LNCaP clone FGC (cell line): ENCODE data around the gene ZNF543.
"Not testable (repeated sequence)": the region's sequence is repeated elsewhere in the genome, so short reads cannot be mapped to it uniquely, and the experiment has no call there.

ENCODE experiments used
- DNase-seq: peaks from one replicate; pipeline ENCODE4 v3.0.0-alpha.2; 2011; ENCODE audit warnings: low read depth
- H3K4me3 ChIP-seq: 2 replicates; pipeline ENCODE4 v1.5.1; 2011; ENCODE audit warnings: mild to moderate bottlenecking, low read depth, low read length, control low read depth
- TF ChIP-seq, protein P1 (sequence below): IDR thresholded peaks from 2 replicates; pipeline ENCODE4 v1.5.1; 2012; ENCODE audit warnings: mild to moderate bottlenecking; ENCODE audit not compliant: control insufficient read depth, insufficient read depth; ENCODE audit errors: extremely low read depth

The ZNF543 gene

DNA sequence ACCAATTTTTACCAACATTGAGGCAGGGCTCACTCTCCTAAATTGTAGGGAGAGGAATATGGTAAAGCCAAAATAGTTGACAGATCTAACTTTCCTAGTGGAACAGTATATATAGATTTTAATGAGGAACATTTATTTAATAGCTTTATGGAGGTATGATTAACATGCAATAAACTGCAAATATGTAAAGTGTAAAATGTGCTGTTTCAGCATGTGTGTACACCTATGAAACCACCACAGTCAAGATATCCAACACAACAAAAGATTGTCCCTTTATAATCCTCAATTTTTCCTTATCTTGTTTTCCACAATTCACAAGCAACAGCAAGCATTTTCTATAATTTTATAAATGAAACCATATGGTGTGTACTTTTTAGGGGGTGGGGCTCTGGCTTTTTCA, 39.0 kb downstream of the ZNF543 start:
- no peak overlapping the region for H3K4me3 ChIP-seq
- DNase-seq: no peak
- TF ChIP-seq, protein P1, sequence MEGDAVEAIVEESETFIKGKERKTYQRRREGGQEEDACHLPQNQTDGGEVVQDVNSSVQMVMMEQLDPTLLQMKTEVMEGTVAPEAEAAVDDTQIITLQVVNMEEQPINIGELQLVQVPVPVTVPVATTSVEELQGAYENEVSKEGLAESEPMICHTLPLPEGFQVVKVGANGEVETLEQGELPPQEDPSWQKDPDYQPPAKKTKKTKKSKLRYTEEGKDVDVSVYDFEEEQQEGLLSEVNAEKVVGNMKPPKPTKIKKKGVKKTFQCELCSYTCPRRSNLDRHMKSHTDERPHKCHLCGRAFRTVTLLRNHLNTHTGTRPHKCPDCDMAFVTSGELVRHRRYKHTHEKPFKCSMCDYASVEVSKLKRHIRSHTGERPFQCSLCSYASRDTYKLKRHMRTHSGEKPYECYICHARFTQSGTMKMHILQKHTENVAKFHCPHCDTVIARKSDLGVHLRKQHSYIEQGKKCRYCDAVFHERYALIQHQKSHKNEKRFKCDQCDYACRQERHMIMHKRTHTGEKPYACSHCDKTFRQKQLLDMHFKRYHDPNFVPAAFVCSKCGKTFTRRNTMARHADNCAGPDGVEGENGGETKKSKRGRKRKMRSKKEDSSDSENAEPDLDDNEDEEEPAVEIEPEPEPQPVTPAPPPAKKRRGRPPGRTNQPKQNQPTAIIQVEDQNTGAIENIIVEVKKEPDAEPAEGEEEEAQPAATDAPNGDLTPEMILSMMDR: no peak

DNA sequence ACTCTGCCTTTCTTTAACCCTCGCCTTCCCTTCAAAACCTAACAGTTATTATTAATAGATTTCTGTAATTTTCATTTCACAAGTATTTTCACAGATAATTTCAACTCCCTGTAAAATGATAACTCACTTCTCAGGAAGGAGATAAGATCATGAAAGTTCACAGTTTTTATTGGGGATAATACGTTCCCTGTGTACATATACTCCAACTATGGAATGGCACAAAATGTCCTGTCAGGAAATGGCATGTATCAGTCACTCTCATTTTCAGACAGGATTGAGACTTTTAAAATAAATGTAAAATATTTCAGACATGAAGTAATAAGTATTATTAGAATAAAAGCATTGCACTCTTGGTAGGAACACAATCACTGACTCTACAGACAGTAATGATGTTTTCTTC, 42.1 kb downstream of the ZNF543 start:
- DNase-seq: peak; percentile 65
- H3K4me3 ChIP-seq: peak overlapping the region; percentile 94
- TF ChIP-seq, protein P1: no peak

DNA sequence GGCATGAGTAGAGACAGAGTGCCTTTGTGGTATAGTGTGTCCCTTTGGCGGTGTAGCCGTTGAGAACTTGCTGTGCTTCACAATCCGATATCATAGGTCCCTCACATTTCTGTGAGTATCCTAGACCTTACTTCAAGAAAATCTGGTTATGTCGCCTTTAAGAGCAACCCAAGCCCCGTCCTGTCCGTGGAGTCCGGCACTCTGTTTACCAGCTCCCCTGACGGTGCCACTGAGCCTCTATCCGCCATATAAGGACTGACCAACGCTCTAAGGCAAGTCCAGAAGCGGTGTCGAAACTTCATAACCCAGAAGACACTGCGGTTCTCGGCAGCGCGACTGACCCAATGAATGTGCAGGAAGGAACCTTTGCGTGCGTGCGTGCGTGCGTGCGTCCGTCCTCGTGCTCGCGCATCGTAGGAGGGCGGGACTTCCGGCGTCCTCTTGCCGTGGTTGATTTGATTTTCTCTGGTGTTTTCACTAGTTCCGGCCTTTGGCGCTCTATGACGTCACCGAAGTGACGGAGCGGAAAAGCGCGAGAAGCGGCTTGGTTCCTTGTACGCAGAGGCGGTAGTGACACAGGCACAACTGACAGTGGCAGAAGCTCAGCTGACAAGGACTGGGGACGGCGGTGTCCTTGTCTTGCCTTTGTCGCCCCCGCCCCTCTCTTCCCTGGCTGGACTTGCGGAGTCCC, 42.9 kb downstream of the ZNF543 start, which contains the start of the genes TRAPPC2B and ZNF547:
TRAPPC2B (plus strand) TSS at position 555 of the 691 bp plus-strand sequence. CDS start 1,283 bp downstream, outside the sequence.
ZNF547 (plus strand) TSS at position 555 of the 691 bp plus-strand sequence. CDS start 5,005 bp downstream, outside the sequence.
- H3K4me3 ChIP-seq: peak within 1 kb of the TSS; percentile 94
- TF ChIP-seq, protein P1: no peak
- peak; percentile 99 for DNase-seq

DNA sequence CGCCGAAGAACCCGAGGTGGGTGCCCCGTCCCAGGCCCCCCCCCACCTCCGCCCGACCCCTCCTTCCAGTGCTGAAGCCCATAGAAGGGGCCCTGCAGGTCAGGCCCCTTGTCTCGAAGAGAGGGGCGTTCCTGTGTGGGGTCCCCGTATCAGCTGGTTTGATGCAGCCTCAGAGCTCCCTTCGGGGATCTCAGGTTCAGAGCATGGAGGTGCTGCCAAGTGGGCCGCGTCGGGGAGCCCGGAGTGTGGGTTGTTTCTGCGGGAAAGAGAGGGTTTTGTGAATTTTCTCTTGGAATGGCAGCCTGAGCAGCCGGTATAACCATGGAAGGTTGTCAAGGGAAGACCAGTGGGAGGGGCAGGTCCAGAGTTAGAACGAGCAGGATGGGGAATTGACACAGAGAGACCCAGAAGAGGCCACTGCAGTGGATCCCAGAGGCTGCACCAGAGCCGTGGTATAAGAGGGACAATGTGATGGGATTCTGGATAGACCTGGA, 43.5 kb downstream of the ZNF543 start:
- DNase-seq: no peak
- peak overlapping the region; percentile 94 for H3K4me3 ChIP-seq
- TF ChIP-seq, protein P1: no peak

DNA sequence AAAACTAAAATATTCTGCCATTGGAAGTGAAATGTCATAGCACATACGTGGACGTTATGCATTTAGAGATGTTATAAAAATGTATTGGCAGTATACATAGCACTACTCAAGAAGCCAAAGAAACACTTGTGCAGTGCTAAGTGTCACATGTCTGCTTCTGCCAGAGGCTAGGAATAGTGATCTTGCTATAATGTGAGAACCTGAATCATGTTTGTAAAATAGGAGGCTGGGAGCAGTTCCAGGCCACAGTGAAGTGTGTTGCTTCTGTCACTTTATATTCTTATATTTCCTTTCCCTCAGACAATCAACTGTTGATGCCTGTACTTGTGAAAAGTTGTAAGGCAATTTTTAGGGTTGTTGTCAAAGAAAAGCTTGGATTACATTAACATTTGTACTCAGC, 46.5 kb downstream of the ZNF543 start:
- H3K4me3 ChIP-seq: no peak overlapping the region
- DNase-seq: no peak
- TF ChIP-seq, protein P1: no peak

DNA sequence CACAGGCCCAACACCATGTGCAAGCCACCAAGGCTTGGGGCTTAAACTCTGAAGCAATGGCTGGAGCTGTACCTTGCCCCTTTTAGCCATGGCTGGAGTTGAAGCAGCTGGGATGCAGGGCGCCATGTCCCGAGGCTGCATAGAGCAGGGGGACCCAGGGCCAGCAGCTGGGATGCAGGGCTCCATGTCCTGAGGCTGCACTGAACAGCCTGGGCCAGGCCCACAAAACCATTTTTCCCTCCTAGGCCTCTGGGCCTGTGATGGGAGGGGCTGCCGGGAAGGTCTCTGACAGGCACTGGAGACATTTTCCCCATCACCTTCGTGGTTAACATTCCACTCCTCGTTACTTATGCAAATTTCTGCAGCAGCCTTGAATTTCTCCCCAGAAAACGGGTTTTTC, 53.9 kb downstream of the ZNF543 start:
- H3K4me3 ChIP-seq: no peak overlapping the region
- no peak for DNase-seq
- TF ChIP-seq, protein P1: no peak

DNA sequence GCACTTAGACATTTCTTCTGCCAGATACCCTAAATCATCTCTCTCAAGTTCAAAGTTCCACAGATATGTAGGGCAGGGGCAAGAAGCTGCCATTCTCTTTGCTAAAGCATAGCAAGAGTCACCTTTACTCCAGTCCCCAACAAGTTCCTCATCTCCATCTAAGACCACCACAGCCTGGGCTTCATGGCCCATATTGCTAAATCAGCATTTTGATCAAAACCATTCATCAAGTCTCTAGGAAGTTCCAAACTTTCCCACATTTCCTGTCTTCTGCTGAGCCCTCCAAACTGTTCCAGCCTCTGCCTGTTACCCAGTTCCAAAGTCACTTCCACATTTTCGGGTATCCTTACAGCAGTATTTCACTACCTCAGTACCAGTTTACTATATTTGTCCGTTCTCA, 54.4 kb downstream of the ZNF543 start:
- not testable (repeated sequence) for DNase-seq, H3K4me3 ChIP-seq
